GM21515 (cell line): ENCODE results near the gene CBY3.
A peak's percentile ranks its signal among the peaks of the same experiment; 100 is the strongest.
"Not testable (repeated sequence)": the region's sequence is repeated elsewhere in the genome, so short reads cannot be mapped to it uniquely, and the experiment has no call there.

Experiments
- ATAC-seq: cut with Tn5 transposase; IDR thresholded peaks from one replicate; pipeline ENCODE4 v1.9.1; 2021; ENCODE audit not compliant: unreplicated experiment

Gene CBY3

DNA sequence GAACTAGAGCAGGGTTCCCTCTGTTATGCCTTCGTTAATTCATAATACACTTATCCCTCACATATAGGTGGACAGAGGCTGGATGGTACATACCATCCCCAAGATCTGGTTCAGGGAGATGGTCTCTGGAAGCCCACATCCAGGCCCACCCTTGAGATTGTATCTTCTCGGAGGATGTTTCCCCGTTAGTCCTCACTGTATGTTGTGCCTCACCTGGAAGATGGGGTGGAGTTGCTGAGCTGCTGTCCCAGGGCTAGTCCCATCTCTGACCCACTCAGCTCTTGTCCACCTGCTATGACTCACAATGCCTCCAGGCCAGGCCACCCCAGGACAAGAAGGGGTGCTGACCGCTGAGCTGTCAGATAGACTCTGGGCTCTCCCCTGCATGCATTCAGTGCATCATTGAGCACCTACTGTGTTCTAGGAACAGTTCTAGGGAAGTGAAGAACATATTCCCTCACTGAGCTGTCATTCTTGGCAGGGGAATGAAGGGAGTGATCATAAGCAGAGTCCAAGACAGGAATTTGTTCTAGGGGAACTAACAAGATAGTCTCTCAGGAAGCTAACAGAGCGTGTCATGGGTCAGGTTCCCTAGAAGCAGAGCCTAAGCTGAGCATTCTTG lies at the start of gene CBY3:
CBY3 (minus strand) TSS at position 255 of the 622 bp plus-strand sequence; CDS start at position 139, 116 bp downstream.
- ATAC-seq, result no peak

GRCh38 chr5:179730356-179730755 lies 49.5 kb upstream of the CBY3 start:
- ATAC-seq, result no peak

DNA sequence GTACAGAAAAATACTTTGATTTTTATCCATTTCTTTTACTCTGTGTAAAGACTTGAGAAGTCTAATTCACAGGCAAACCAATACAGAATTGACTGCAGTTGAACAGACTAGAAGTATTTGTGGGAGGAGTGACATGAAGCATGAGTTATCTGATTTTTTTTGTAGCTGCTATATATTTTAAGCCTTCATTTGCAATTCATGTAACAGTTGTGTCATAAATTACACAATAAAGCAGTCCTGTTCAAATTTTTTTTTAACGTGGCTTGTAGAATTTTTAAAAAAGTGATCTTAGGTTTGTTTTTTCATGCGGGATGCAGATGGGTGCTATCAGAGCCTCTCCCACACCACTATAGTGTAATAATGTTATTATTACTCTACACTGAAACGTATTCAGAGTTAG lies 48.9 kb upstream of the CBY3 start:
- no peak for ATAC-seq

- ATAC-seq, result no peak
Observed at GRCh38 chr5:179729303-179729702, 48.5 kb upstream of the CBY3 start.

DNA sequence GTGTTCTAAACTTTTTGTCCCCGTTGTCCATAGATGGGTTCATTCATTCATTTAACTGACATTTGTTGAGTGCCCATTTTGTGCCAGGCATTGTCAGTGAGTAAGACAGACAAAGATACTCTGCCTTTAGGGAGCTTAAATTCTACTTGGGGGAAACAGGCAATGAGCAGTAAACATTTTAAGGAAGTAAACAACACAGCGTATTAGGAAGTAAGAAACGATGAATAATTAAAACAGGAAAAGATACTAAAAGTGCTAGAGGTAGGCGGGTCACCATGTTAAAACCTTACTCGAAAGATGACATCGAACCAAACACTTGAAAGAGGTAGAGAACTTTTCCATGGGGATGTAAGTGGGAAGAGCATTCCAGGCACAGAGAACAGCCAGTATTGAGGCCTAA lies 46.3 kb upstream of the CBY3 start:
- no peak for ATAC-seq

DNA sequence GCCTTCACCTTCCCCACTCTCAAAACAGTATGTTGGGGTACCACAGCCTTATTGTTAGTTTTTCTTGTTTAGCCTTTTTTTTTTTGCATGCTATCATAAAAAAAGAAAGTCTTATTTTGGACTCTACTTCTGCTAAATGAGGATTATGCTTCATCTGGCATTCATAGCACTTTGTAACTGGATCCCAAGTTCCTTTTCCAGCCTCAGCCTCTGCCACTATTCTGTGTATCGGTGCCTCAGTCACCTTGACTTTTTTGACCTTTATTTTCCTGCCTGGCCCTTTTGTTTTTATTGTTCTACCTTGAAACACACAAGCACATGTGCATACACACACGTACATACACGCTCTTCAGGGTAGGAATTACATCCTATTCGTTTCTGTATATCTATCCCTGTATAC lies 43.3 kb upstream of the CBY3 start:
- ATAC-seq, result no peak

GRCh38 chr5:179720222-179720621 lies 39.4 kb upstream of the CBY3 start:
- no peak for ATAC-seq

- ATAC-seq, result no peak
Observed at GRCh38 chr5:179716286-179716685, 35.5 kb upstream of the CBY3 start.

DNA sequence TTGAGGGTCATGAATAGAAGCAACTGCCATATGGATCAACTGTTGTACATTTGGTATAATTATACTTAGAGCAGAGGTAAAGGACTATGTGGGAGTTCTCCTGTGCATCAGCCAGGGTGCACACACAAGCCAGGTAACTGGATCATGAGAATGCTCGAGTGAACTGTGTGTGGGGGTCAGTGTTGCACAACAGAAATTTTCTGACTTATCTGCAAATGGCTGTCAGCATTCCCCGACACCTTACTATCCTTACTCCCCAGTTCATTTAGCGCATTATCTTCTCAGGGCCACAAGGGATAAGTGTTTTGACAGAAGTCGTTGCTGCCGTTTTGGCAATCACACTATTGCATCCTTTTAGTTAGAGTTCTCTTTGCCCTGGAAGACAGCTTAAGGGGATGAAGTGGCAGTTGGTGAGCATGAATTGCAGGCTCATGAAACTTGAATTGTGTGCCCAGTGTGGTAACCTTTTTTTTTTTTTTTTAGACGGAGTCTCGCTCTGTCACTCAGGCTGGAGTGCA lies 19.6 kb upstream of the CBY3 start:
- ATAC-seq, result no peak

- no peak for ATAC-seq
Observed at GRCh38 chr5:179699616-179700237, 18.9 kb upstream of the CBY3 start.

DNA sequence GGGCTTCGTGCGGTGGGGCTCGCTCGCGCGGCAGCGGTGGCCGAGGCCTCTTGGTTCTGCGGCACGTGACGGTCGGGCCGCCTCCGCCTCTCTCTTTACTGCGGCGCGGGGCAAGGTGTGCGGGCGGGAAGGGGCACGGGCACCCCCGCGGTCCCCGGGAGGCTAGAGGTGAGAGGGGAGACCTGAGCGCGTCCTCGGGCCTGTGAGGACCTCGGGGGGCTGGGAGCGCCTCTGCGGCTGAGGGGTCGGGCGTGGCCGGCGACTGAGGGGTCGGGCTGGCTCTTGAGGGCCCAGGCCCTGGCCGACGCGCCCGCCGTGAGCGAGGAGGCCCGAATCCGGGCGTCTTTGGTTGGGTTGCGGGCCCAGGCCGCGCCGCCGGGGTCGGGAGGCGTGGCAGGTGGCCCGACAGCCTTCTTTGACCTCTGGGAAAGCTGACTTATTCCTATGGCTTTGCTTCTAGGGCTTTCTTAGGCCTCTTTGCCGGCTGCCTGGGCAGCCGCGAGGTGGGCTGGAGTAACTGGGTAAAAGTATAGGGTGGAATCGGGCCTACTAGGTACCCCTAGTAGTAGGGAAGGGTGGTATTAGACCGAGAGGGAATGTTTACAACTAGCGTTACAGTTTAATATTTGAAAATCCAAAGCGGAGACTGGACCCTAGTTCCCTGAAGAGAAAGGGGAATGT lies 18.2 kb upstream of the CBY3 start, which contains the start of gene CANX:
CANX (plus strand) TSS at position 33 of the 681 bp plus-strand sequence. CDS start 6,715 bp downstream, outside the sequence.
- ATAC-seq, result peak; percentile 2

- peak; percentile 91 for ATAC-seq
Observed at GRCh38 chr5:179697993-179698934, 17.4 kb upstream of the CBY3 start.

GRCh38 chr5:179697543-179697942 lies 16.7 kb upstream of the CBY3 start:
- not testable (repeated sequence) for ATAC-seq

- no peak for ATAC-seq
Observed at GRCh38 chr5:179697108-179697507, 16.3 kb upstream of the CBY3 start.

GRCh38 chr5:179696603-179697002 lies 15.8 kb upstream of the CBY3 start:
- no peak for ATAC-seq

DNA sequence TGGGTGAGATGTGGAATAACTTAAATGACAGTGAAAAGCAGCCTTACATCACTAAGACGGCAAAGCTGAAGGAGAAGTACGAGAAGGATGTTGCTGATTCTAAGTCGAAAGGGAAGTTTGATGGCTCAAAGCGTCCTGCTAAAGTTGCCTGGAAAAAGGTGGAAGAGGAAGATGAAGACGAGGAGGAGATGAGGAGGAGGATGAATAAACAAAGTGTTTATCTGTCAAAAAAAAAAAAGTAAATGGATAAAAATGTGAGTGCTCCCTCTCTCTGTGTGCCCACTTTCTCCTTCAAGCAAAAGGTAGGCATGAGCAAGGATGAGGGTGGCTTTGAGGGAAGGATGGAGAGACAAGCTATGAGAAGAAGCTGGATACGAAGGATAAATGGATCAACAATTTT lies 13.7 kb upstream of the CBY3 start:
- no peak for ATAC-seq

DNA sequence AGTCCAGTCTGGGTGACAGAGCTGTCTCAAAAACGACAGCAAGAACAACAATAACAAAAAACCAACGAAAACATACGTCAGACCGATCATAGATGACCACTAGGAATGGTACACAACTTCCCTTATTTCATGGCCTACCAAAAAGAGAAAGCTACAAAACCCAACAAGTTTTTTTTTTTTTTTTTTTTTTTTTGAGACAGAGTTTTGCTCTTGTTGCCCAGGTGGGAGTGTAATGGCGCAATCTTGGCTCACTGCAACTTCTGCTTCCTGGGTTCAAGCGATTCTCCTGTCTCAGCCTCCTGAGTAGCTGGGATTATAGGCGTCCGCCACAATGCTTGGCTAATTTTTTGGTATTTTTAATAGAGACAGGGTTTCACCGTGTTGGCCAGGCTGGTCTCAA lies 8.4 kb upstream of the CBY3 start:
- ATAC-seq, result not testable (repeated sequence)

- ATAC-seq, result no peak
Observed at GRCh38 chr5:179680014-179680779, 637 bp downstream of the CBY3 start.

GRCh38 chr5:179679014-179679674 lies 1.7 kb downstream of the CBY3 start:
- ATAC-seq, result peak; percentile 43
